GM21576 (cell line): ENCODE results near the gene ANAPC2.

Source experiments
- ATAC-seq: cut with Tn5 transposase; IDR thresholded peaks from one replicate; pipeline ENCODE4 v1.9.1; 2021; ENCODE audit warnings: mild to moderate bottlenecking, moderate library complexity; ENCODE audit not compliant: unreplicated experiment

ANAPC2 gene

GRCh38 chr9:137176302-137177182, 11.8 kb downstream of the ANAPC2 start:
- no peak for ATAC-seq

GRCh38 chr9:137175345-137175961, 12.9 kb downstream of the ANAPC2 start:
- ATAC-seq: no peak

- no peak for ATAC-seq
Measured at GRCh38 chr9:137174722-137175293, 13.6 kb downstream of the ANAPC2 start.

GRCh38 chr9:137173796-137174664, 14.3 kb downstream of the ANAPC2 start:
- ATAC-seq: no peak

- no peak for ATAC-seq
Measured at GRCh38 chr9:137172901-137173795, 15.2 kb downstream of the ANAPC2 start.

- no peak for ATAC-seq
Measured at GRCh38 chr9:137171149-137171900, 17.0 kb downstream of the ANAPC2 start.

- no peak for ATAC-seq
Measured at GRCh38 chr9:137170486-137171148, 17.7 kb downstream of the ANAPC2 start.

GRCh38 chr9:137169896-137170358, 18.4 kb downstream of the ANAPC2 start, which contains the start of gene LRRC26:
LRRC26 (minus strand) TSS chr9:137170051; CDS start chr9:137169943, 108 bp downstream.
- no peak for ATAC-seq

GRCh38 chr9:137168904-137169856, 19.2 kb downstream of the ANAPC2 start:
- no peak for ATAC-seq

GRCh38 chr9:137168573-137168903, 19.8 kb downstream of the ANAPC2 start:
- no peak for ATAC-seq

- ATAC-seq: no peak
Measured at GRCh38 chr9:137167747-137168572, 20.4 kb downstream of the ANAPC2 start.

GRCh38 chr9:137167277-137167746, 21.0 kb downstream of the ANAPC2 start:
- ATAC-seq: no peak

GRCh38 chr9:137166380-137167229, 21.8 kb downstream of the ANAPC2 start:
- ATAC-seq: no peak

- ATAC-seq: no peak
Measured at GRCh38 chr9:137165250-137165836, 23.0 kb downstream of the ANAPC2 start.
